ENCODE data around the gene HFM1.
"Not testable (repeated sequence)": the region's sequence is repeated elsewhere in the genome, so short reads cannot be mapped to it uniquely, and the experiment has no call there.

- TF ChIP-seq, protein P1, sequence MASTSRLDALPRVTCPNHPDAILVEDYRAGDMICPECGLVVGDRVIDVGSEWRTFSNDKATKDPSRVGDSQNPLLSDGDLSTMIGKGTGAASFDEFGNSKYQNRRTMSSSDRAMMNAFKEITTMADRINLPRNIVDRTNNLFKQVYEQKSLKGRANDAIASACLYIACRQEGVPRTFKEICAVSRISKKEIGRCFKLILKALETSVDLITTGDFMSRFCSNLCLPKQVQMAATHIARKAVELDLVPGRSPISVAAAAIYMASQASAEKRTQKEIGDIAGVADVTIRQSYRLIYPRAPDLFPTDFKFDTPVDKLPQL (IDR thresholded peaks at IDR 0.05; ENCODE audit: extremely low read depth, insufficient read length) = not testable (repeated sequence)
- TF ChIP-seq ETV6 (IDR thresholded peaks at IDR 0.05; ENCODE audit: borderline replicate concordance in 1 of 2, low read depth in 2 of 2, low read length in 1 of 2); ETV6 (CRISPR knock-in tag; IDR thresholded peaks at IDR 0.05; ENCODE audit: borderline replicate concordance); MXI1 (IDR thresholded peaks at IDR 0.05; ENCODE audit: low read depth, low read length); RAD51 (IDR thresholded peaks at IDR 0.05; ENCODE audit: borderline replicate concordance, low read depth); ELF1 (tag; IDR thresholded peaks at IDR 0.05); ZNF217 (CRISPR knock-in tag; IDR thresholded peaks at IDR 0.05); FOXA1 (IDR thresholded peaks at IDR 0.05; ENCODE audit: borderline replicate concordance); MBD2 (IDR thresholded peaks at IDR 0.05; ENCODE audit: borderline replicate concordance, low read depth); TAF1 (IDR thresholded peaks at IDR 0.05; ENCODE audit: control insufficient read depth, extremely low read depth, insufficient read depth, low read length, severe bottlenecking); RAD21 (CRISPR knock-in tag; conservative IDR thresholded peaks at IDR 0.05 in 1 of 2, IDR thresholded peaks at IDR 0.05 in 1 of 2); LARP7 (IDR thresholded peaks at IDR 0.05); RFX5 (IDR thresholded peaks at IDR 0.05; ENCODE audit: low read depth, low read length); GABPB1 (CRISPR knock-in tag; IDR thresholded peaks at IDR 0.05): not testable (repeated sequence)
- TF ChIP-seq, protein P2, sequence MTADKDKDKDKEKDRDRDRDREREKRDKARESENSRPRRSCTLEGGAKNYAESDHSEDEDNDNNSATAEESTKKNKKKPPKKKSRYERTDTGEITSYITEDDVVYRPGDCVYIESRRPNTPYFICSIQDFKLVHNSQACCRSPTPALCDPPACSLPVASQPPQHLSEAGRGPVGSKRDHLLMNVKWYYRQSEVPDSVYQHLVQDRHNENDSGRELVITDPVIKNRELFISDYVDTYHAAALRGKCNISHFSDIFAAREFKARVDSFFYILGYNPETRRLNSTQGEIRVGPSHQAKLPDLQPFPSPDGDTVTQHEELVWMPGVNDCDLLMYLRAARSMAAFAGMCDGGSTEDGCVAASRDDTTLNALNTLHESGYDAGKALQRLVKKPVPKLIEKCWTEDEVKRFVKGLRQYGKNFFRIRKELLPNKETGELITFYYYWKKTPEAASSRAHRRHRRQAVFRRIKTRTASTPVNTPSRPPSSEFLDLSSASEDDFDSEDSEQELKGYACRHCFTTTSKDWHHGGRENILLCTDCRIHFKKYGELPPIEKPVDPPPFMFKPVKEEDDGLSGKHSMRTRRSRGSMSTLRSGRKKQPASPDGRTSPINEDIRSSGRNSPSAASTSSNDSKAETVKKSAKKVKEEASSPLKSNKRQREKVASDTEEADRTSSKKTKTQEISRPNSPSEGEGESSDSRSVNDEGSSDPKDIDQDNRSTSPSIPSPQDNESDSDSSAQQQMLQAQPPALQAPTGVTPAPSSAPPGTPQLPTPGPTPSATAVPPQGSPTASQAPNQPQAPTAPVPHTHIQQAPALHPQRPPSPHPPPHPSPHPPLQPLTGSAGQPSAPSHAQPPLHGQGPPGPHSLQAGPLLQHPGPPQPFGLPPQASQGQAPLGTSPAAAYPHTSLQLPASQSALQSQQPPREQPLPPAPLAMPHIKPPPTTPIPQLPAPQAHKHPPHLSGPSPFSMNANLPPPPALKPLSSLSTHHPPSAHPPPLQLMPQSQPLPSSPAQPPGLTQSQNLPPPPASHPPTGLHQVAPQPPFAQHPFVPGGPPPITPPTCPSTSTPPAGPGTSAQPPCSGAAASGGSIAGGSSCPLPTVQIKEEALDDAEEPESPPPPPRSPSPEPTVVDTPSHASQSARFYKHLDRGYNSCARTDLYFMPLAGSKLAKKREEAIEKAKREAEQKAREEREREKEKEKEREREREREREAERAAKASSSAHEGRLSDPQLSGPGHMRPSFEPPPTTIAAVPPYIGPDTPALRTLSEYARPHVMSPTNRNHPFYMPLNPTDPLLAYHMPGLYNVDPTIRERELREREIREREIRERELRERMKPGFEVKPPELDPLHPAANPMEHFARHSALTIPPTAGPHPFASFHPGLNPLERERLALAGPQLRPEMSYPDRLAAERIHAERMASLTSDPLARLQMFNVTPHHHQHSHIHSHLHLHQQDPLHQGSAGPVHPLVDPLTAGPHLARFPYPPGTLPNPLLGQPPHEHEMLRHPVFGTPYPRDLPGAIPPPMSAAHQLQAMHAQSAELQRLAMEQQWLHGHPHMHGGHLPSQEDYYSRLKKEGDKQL (CRISPR knock-in tag; IDR thresholded peaks at IDR 0.05; ENCODE audit: borderline replicate concordance) = not testable (repeated sequence)
These were observed 115.6 kb downstream of the HFM1 start for GRCh38 chr1:91288843-91289553.

All from K562 (cell line).